ENCODE results near the gene PEAK1. TPM values are rescaled to one million over a fixed set of nuclear protein-coding genes. Genes with fewer than 3 reads are reported as not detected.

Gene PEAK1
- total RNA-seq, 2 donors from 2014 or later, result 16.2 to 16.6 TPM

DNA sequence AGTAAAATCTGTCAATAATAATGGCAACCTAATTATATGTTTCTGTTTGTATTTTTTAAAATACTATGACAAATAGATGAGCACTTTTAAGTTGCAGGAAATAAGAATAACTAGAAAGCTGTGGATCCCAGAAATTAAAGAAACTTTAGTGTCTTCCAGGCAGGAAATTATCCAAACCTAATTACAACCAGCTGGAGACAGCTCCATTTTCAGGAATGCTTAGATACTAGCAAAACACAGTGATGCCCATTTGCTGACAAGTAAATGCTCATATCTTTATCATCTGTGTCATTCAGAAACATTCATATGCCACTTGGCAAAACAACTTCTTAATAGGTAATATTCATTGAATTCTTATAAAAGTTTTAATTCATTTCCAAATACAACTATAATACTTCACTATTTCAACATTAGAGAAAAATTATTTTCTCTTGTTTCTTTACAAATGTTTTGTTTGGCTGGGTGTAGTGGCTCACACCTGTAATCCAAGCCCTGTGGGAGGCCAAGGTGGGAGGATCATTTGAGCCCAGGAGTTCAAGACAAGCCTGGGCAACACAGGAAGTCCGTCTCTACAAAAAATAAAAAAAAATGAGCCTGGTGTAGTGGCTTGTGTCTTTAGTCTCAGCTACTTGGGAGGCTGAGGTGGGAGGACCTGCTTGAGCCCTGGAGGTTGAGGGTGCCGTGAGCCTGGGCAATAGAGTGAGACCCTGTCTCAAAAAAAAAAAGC lies 179.9 kb downstream of the PEAK1 start:
- no peaks in the 10 kb centered on the region for H3K36me3 Mint-ChIP-seq (ENCODE audit: low read depth)
- no peak overlapping the region for H3K27ac Mint-ChIP-seq
- no peak for ATAC-seq (replicated peaks)
- no peaks in the 10 kb centered on the region for H3K4me1 Mint-ChIP-seq
- H3K9me3 Mint-ChIP-seq, result no peaks in the 10 kb centered on the region
- no peak overlapping the region for H3K4me3 Mint-ChIP-seq
- no peaks in the 10 kb centered on the region for H3K27me3 Mint-ChIP-seq

DNA sequence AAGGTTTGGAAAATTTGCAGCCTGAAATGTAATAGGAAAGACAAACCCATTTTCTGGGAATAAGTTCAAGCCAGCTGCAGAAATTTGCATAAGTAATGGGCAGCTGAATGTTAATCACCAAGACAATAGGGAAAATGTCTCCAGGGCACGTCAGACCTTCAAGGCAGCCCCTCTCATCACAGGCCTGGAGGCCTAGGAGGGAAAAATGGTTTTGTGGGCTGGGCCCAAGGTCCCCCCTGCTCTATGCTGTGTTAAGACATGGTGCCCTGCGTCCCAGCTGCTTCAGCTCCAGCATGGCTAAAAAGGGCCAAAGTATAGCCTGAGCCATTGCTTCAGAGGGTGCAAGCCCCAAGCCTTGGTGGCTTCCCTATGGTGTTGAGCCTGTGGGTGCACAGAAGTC lies 184.3 kb downstream of the PEAK1 start:
- Mint-ChIP-seq H3K27ac (no peak overlapping the region), H3K4me3 (no peak overlapping the region), H3K36me3 (ENCODE audit: low read depth) (no peaks in the 10 kb centered on the region), H3K4me1 (no peaks in the 10 kb centered on the region), H3K9me3 (no peaks in the 10 kb centered on the region), H3K27me3 (no peaks in the 10 kb centered on the region)
- ATAC-seq (replicated peaks), result no peak

DNA sequence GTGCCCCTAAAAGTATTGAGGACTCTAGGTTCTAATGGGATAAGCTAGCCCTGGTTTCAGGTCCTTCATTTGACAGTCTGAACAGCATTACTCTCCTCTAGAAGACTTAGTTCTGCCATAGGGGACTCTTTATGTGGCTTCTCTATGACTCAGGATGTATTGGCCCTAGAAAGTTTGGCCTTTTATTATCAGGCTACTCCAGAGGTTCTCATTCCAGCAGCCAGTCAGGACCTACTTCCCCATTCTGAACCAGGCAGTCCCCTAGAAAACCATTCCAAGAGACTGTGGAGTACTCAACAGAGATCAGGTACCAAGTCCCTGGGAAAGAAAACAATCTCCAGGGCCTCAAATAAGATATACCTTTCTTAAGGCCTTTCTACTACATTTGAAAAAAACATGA lies 191.1 kb downstream of the PEAK1 start:
- no peak for ATAC-seq (replicated peaks)
- Mint-ChIP-seq H3K4me1 (peaks cover 5% of the 10 kb centered on the region), H3K9me3 (no peaks in the 10 kb centered on the region), H3K27ac (no peak overlapping the region), H3K4me3 (no peak overlapping the region), H3K36me3 (ENCODE audit: low read depth) (no peaks in the 10 kb centered on the region), H3K27me3 (no peaks in the 10 kb centered on the region)

DNA sequence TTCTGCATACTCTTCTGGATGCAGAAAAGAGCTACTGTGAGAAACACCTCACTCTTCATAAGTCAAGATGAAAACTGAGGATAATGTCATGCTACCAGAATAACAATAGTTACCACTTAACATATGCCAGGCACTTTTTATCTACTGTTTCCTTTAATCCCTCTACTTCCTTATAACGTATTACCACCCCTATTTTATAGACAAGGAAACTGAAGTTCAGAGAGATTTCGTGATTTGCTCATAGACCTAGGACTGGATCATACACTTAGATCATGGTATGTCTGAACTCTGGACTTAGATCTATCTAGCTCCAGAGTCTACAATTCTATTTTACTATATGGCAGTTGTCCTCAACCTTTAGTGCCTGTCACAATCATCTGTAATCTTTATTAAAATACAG lies 193.3 kb downstream of the PEAK1 start:
- Mint-ChIP-seq H3K4me3 (no peak overlapping the region), H3K36me3 (ENCODE audit: low read depth) (no peaks in the 10 kb centered on the region), H3K4me1 (peaks cover 5% of the 10 kb centered on the region), H3K27me3 (no peaks in the 10 kb centered on the region), H3K9me3 (no peaks in the 10 kb centered on the region), H3K27ac (no peak overlapping the region)
- no peak for ATAC-seq (replicated peaks)

DNA sequence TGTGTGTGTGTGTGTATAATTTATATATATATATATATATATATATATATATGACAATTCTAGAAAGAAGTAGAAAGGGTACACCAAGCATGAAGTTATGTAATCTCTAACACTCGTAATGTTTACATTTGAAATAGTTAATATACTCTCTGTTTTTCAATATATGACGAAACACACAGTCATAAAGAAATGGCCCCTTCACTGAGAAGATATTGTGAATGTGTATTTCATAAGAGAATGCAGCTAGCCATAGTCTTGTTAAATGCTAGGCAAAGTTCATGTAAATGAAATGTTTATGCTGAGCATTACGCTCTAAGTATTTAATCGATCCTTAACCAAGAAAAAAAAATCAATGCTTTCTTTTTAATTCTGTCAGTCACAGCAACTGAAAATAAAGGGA lies 194.3 kb downstream of the PEAK1 start:
- H3K27me3 Mint-ChIP-seq, result no peaks in the 10 kb centered on the region

DNA sequence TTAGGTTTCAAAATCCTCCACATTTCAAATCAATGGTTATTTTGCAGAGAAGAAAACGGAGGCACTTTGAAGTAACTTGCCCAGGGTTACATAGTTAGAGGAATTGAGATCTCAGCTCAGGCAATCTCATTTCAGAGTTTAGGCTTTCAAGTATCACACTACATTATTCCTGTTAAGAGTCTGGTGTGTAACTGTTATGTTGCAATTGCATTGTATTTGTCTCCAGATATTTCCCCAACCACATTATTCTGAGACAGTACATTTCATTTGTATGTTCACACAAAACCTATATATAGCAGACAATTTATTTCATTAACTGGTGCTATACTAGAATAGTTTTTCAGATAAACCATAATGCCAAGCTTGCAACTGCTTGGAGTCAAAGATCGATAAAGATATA lies 194.8 kb downstream of the PEAK1 start:
- Mint-ChIP-seq H3K36me3 (ENCODE audit: low read depth) (no peaks in the 10 kb centered on the region), H3K27me3 (no peaks in the 10 kb centered on the region), H3K27ac (no peak overlapping the region), H3K4me1 (peaks cover 5% of the 10 kb centered on the region), H3K9me3 (no peaks in the 10 kb centered on the region), H3K4me3 (no peak overlapping the region)
- no peak for ATAC-seq (replicated peaks)

More for the DNA sequence above, 194.3 kb downstream of the PEAK1 start:
- H3K27ac Mint-ChIP-seq, result no peak overlapping the region
- no peak for ATAC-seq (replicated peaks)
- H3K9me3 Mint-ChIP-seq, result no peaks in the 10 kb centered on the region
- no peak overlapping the region for H3K4me3 Mint-ChIP-seq
- H3K36me3 Mint-ChIP-seq (ENCODE audit: low read depth), result no peaks in the 10 kb centered on the region
- H3K4me1 Mint-ChIP-seq, result peaks cover 5% of the 10 kb centered on the region

DNA sequence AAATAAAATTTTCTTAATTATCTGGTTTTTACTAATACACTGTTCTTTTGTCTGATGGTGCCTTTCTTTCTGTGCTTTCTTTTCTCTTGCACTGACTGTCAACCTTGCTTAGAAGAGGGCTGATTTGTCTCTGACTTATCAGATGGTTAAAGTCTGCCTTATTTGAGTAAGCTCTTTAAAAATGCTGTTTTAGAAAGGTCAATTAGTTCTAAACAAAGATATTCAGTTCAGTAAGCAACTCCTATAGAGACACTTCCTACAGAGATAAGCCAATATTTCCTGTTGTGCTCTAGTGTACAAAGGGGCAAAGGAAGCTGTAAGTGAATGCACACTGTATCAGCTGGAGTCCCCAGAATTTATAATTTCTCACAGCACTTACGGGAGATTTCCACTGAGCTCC lies 195.6 kb downstream of the PEAK1 start:
- no peak overlapping the region for H3K27ac Mint-ChIP-seq
- no peak for ATAC-seq (replicated peaks)
- peaks cover 5% of the 10 kb centered on the region for H3K4me1 Mint-ChIP-seq
- no peaks in the 10 kb centered on the region for H3K9me3 Mint-ChIP-seq
- H3K4me3 Mint-ChIP-seq, result no peak overlapping the region
- H3K36me3 Mint-ChIP-seq (ENCODE audit: low read depth), result no peaks in the 10 kb centered on the region
- H3K27me3 Mint-ChIP-seq, result no peaks in the 10 kb centered on the region

DNA sequence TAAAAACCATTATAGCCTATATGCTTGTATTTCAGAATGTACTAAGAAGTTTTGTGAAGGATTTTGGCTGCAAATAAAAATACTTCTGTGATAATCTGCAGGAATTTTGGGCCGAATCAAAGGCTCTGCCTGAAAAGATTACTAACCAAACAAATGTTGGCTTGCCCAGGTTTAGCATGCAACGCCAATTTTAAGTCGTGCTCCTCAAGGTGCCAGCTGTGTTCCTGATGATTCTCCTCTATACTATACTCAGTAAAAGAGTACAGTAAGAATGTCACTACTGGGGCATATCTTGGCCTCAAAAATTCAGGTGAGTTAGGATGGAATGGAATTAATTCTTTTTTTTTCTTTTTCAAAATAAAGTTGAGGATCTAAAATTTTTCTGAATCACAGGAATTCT lies 198.2 kb downstream of the PEAK1 start:
- Mint-ChIP-seq H3K4me1 (peaks cover 5% of the 10 kb centered on the region), H3K4me3 (no peak overlapping the region), H3K27me3 (no peaks in the 10 kb centered on the region), H3K27ac (no peak overlapping the region), H3K9me3 (no peaks in the 10 kb centered on the region), H3K36me3 (ENCODE audit: low read depth) (no peaks in the 10 kb centered on the region)
- no peak for ATAC-seq (replicated peaks)

DNA sequence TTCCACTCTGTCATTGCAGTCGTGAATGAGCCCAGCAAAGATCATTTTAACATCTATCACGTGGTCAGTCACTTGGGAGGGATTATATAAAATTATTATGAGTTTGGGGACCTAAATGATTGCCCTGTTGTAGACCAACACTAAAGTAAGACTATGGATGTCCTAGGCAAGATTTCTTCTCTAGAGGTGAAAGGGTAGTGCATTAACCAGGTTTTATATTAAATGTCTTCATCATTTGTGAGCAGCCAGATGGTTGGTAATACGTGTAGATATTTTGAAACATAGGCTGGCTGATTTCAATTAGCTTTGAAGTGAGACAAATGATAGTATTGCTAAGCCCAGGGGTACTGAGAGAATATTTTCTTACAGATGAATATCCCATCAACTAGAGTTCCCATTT lies 198.7 kb downstream of the PEAK1 start:
- no peaks in the 10 kb centered on the region for H3K9me3 Mint-ChIP-seq
- peaks cover 5% of the 10 kb centered on the region for H3K4me1 Mint-ChIP-seq
- no peaks in the 10 kb centered on the region for H3K36me3 Mint-ChIP-seq (ENCODE audit: low read depth)
- no peaks in the 10 kb centered on the region for H3K27me3 Mint-ChIP-seq
- H3K4me3 Mint-ChIP-seq, result no peak overlapping the region
- no peak overlapping the region for H3K27ac Mint-ChIP-seq
- ATAC-seq (replicated peaks), result no peak

DNA sequence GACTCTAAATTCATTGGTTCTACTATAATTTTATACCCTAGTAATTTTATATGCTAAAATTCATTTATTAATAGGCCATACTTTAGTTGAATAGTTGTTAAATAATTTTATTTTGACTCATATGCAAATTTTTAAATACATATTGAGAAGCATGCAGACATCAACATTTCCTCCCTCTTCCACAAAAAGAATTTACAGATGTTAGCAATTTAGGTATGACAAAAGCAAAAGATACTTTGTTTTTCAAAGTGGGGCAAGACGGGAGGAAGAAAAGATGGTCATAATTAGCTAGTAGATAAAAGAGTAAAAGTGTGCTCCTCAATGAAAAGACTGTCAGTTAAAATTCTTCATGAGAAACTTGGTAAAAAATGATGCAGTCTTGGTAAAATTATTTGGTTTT lies 200.1 kb downstream of the PEAK1 start:
- Mint-ChIP-seq H3K4me3 (no peak overlapping the region), H3K27me3 (no peaks in the 10 kb centered on the region)

DNA sequence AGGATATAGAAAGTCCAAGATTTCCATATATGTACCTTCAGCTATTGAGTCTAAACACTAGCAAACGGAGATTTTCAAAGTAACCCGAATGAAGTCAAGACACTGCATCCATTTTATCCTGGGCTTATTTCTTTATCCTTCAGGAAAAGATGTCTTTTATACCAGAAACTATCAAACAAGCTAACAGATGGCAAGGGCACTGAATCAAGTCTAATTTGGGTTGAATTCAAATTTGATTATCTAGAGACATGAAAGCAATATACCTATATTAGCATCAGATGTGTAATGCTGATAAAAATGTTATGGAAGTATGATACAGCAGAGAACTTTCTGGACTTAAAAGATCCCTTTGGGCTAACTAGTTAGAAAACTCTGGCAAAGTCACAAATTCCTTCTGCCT lies 210.7 kb downstream of the PEAK1 start:
- Mint-ChIP-seq H3K36me3 (ENCODE audit: low read depth) (no peaks in the 10 kb centered on the region), H3K4me3 (no peak overlapping the region), H3K4me1 (no peaks in the 10 kb centered on the region), H3K9me3 (peaks cover 4% of the 10 kb centered on the region), H3K27ac (no peak overlapping the region), H3K27me3 (no peaks in the 10 kb centered on the region)
- ATAC-seq (replicated peaks), result no peak

More for the DNA sequence above, 200.1 kb downstream of the PEAK1 start:
- Mint-ChIP-seq H3K27ac (no peak overlapping the region), H3K4me1 (peaks cover 3% of the 10 kb centered on the region), H3K36me3 (ENCODE audit: low read depth) (no peaks in the 10 kb centered on the region), H3K9me3 (no peaks in the 10 kb centered on the region)
- ATAC-seq (replicated peaks), result no peak

DNA sequence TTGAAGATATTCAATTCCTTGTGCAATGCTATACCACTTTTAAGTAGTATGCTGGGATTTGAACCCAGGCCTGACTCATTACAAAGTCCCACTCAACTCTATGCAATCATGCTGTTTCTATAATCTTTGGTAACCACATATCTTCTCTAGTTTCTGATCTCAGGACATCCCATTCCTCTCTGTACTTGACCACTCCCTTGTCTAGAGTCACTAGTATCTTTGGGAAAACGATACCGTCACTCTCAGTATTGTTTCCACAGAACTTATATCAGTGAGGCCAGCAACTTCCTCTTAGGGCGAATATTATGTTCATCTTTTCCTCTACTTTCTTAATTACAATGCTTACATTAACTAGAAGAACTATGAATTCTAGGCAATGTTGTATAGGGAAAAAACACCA lies 211.7 kb downstream of the PEAK1 start:
- no peak overlapping the region for H3K27ac Mint-ChIP-seq

DNA sequence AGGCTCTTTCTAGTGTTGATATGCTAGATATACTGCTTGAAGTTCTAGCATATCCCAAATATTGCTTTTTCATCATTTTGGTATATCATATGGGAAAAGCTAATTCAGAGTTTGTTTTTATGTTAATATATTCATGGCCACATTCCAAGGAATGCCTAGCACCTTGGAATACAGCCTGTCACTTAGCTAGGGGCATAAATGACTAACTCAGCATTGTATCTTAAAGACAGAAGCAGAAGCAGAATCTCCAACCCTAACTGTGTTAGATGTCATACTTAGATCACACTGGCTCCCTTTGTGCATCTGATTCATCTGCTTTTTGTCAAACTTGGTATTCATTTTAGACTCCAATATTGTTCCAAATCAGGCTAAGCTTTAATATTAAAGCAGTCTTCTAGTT lies 218.2 kb downstream of the PEAK1 start:
- Mint-ChIP-seq H3K27me3 (no peaks in the 10 kb centered on the region), H3K4me1 (no peaks in the 10 kb centered on the region), H3K9me3 (peaks cover 11% of the 10 kb centered on the region), H3K27ac (no peak overlapping the region), H3K36me3 (ENCODE audit: low read depth) (peaks cover 6% of the 10 kb centered on the region), H3K4me3 (no peak overlapping the region)
- ATAC-seq (replicated peaks), result no peak

More for the DNA sequence above, 211.7 kb downstream of the PEAK1 start:
- Mint-ChIP-seq H3K4me3 (no peak overlapping the region), H3K36me3 (ENCODE audit: low read depth) (no peaks in the 10 kb centered on the region), H3K9me3 (peaks cover 4% of the 10 kb centered on the region), H3K27me3 (no peaks in the 10 kb centered on the region), H3K4me1 (no peaks in the 10 kb centered on the region)
- no peak for ATAC-seq (replicated peaks)

DNA sequence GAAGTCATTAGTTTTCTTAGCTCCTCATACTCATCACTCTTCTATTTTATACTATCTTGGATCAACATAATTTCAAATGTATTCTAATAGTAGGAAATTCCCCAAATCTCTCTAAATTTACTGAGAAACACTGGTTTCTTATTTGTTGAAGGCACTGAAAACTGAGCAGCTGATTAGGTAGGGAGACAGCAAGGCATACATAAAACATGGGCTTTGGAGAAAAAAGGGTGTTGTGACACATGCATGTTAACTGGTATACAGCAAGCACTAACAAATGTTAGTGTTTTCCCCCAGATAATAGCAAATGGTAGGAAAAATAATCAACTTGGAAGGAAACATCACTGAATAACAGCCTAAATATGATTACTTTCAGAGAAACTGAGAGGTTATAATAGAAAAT lies 223.5 kb downstream of the PEAK1 start:
- H3K27me3 Mint-ChIP-seq, result no peaks in the 10 kb centered on the region
- no peak for ATAC-seq (replicated peaks)
- peaks cover 6% of the 10 kb centered on the region for H3K36me3 Mint-ChIP-seq (ENCODE audit: low read depth)
- H3K4me3 Mint-ChIP-seq, result no peak overlapping the region
- no peak overlapping the region for H3K27ac Mint-ChIP-seq
- peaks cover 11% of the 10 kb centered on the region for H3K9me3 Mint-ChIP-seq
- H3K4me1 Mint-ChIP-seq, result no peaks in the 10 kb centered on the region

DNA sequence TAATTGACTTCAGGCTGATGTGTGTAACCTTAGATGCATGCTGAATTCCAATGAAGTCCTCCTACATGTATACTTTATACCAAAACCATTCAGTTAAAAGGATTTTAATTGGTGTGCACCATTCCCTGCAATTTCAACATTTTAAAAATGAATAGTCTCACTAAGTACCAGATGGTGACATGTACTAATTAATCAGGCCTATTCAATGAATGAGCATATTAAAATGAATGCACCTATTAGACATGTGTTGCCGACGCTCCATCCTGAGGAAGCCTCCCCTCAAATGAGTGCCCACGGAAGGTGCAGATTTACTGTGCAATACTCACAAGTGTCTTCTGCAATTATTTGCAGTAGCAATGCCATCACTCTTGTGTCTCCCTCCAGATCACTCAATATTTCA lies 224.3 kb downstream of the PEAK1 start:
- peaks cover 6% of the 10 kb centered on the region for H3K36me3 Mint-ChIP-seq (ENCODE audit: low read depth)
- H3K9me3 Mint-ChIP-seq, result peaks cover 11% of the 10 kb centered on the region
- ATAC-seq (replicated peaks), result no peak
- H3K4me3 Mint-ChIP-seq, result no peak overlapping the region
- no peaks in the 10 kb centered on the region for H3K4me1 Mint-ChIP-seq
- no peaks in the 10 kb centered on the region for H3K27me3 Mint-ChIP-seq
- no peak overlapping the region for H3K27ac Mint-ChIP-seq

DNA sequence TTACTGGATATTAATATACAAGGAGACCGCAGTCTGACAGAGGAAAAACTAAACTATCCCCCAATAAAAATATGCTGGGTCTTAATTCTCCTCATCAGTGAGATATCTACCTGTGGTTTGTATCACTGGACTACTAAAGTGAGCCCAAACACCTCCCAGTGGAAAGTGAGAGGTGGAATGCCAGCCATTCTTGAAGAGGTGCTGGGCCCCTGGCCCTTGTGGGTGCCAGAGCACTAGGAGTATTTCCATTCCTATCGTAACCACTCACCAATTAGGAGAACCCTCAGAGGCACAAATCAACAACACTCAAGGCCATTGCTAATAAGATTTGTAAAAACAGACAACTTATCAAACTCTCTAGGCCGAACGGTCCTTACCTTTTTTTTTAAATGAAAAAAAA lies 227.5 kb downstream of the PEAK1 start:
- Mint-ChIP-seq H3K36me3 (ENCODE audit: low read depth) (no peaks in the 10 kb centered on the region), H3K4me3 (no peak overlapping the region), H3K9me3 (no peaks in the 10 kb centered on the region), H3K27me3 (no peaks in the 10 kb centered on the region), H3K4me1 (peaks cover 4% of the 10 kb centered on the region), H3K27ac (no peak overlapping the region)
- ATAC-seq (replicated peaks), result no peak

Measured in activated T-helper 17 cell treated with anti-CD3 and anti-CD28 coated beads, Interleukin-2, amount 50 U/mL, for 72 hours (primary cell).